GM06990 (cell line): ENCODE data around the gene PRSS22.

ENCODE experiments used
- DNase-seq: peaks from one replicate; pipeline ENCODE4 v3.0.0-alpha.2; 2011; ENCODE audit not compliant: insufficient read length; ENCODE audit errors: extremely low read depth
- H3K27me3 ChIP-seq: replicated peaks from 2 replicates; pipeline ENCODE4 v1.6.0; 2011; ENCODE audit warnings: low read length; ENCODE audit not compliant: control insufficient read depth, insufficient read depth
- H3K36me3 ChIP-seq: 2 replicates; pipeline ENCODE4 v1.5.1; 2011; ENCODE audit warnings: low read length; ENCODE audit not compliant: control insufficient read depth, insufficient read depth
- H3K4me3 ChIP-seq: replicated peaks from 2 replicates; pipeline ENCODE4 v1.5.1; 2011; ENCODE audit warnings: low read depth, mild to moderate bottlenecking, control low read depth, low read length
- TF ChIP-seq, protein P1 (sequence below): IDR thresholded peaks from 2 replicates; pipeline ENCODE4 v1.5.1; 2011; ENCODE audit warnings: low read length, control low read depth, mild to moderate bottlenecking, inconsistent platforms; ENCODE audit not compliant: insufficient read depth, poor library complexity, severe bottlenecking

Gene PRSS22

DNA sequence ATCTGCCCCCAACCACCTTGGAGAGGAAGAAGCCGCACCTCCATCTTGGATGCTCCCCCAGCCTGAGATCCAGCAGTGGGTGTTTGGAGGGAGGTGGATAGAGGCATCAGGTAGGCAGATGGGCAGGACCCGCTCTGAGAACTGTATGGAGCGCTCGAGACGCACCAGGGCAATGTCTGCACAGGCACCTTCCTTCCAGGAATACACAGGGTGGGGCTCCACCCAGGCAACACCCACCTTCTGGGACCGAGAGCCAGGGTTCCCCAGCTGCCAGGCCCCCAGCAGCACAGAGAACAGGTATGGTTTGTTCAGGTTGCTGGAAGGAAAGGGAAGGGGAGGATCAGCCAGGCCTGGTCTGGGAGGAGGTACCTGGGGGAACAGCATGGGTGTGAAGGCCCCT is 2.4 kb downstream of the PRSS22 start:
- no peak for DNase-seq
- no peaks in the 10 kb centered on the region for H3K36me3 ChIP-seq
- TF ChIP-seq, protein P1, sequence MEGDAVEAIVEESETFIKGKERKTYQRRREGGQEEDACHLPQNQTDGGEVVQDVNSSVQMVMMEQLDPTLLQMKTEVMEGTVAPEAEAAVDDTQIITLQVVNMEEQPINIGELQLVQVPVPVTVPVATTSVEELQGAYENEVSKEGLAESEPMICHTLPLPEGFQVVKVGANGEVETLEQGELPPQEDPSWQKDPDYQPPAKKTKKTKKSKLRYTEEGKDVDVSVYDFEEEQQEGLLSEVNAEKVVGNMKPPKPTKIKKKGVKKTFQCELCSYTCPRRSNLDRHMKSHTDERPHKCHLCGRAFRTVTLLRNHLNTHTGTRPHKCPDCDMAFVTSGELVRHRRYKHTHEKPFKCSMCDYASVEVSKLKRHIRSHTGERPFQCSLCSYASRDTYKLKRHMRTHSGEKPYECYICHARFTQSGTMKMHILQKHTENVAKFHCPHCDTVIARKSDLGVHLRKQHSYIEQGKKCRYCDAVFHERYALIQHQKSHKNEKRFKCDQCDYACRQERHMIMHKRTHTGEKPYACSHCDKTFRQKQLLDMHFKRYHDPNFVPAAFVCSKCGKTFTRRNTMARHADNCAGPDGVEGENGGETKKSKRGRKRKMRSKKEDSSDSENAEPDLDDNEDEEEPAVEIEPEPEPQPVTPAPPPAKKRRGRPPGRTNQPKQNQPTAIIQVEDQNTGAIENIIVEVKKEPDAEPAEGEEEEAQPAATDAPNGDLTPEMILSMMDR, result no peak
- no peaks in the 10 kb centered on the region for H3K27me3 ChIP-seq
- H3K4me3 ChIP-seq, result no peak overlapping the region

DNA sequence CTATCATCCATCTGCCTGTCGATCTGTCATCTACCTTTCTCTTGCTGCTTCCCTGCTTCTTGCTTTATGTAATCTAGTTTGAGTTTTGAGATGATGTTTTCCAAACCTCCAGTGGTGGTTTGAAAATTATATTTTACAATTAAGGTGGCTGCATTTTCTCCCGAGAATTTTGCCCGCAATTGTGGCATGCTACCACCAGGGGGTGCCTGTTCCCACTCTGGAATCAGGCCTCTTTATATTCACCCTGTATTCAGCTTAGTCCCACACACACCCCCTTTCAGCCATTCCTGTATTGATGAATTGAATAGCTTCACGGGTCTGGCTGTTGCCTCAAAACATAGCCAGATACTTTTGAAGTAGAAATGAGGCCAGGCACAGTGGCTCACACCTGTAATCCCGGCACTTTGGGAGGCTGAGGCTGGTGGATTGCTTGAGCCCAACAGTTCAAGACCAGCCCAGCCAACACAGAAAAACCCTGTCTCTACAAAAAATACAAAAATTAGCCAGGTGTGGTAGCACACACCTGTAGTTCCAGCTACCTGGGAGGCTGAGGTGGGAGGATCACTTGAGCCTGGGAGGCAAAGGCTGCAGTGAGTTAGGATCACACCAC is 3.2 kb downstream of the PRSS22 start:
- no peak for DNase-seq
- no peaks in the 10 kb centered on the region for H3K36me3 ChIP-seq
- TF ChIP-seq, protein P1, result peak; percentile 43
- no peaks in the 10 kb centered on the region for H3K27me3 ChIP-seq
- H3K4me3 ChIP-seq, result no peak overlapping the region

GRCh38 chr16:2853531-2854073 is 4.4 kb downstream of the PRSS22 start:
- no peaks in the 10 kb centered on the region for H3K27me3 ChIP-seq
- H3K36me3 ChIP-seq, result no peaks in the 10 kb centered on the region
- H3K4me3 ChIP-seq, result no peak overlapping the region
- no peak for DNase-seq
- TF ChIP-seq, protein P1, result no peak

DNA sequence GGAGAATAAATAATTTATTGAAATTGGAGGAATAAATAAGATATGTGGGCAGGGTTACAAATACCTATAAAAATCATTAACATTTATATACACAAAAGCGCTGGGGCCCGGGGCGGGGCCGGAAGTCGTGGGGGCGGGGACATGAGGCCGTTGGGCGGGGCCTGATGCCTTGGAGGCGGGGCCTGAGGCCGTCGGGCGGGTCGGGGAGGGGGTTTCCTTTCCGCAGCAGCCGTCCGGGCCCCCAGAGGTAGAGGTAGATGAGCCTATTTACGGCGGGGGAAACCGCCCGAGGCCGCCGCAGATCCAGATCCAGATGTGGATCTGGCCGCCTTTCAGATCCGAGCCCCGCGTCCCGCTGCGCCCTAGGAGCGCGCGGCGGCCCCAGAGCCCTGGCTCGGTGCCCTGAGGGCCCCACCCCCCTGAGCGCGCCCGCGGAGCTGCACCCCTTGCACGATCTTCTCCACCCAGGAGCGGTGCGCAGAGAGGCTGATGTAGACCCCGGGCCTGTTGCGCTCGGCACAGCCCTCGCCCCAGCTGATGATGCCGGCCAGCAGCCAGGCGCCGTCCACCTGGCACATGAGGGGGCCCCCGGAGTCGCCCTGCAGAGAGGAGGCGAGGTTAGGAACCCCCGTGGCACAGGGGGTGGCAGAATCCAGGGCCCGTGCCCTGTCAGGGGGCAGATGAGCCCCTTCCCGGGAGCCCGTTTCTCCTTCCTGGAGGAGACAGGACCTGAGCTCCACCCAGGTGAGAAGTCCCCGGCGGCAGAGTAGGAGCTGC is 5.1 kb downstream of the PRSS22 start:
- Histone ChIP-seq H3K36me3 (no peaks in the 10 kb centered on the region), H3K27me3 (no peaks in the 10 kb centered on the region), H3K4me3 (no peak overlapping the region)
- DNase-seq, result no peak
- TF ChIP-seq, protein P1, result no peak

DNA sequence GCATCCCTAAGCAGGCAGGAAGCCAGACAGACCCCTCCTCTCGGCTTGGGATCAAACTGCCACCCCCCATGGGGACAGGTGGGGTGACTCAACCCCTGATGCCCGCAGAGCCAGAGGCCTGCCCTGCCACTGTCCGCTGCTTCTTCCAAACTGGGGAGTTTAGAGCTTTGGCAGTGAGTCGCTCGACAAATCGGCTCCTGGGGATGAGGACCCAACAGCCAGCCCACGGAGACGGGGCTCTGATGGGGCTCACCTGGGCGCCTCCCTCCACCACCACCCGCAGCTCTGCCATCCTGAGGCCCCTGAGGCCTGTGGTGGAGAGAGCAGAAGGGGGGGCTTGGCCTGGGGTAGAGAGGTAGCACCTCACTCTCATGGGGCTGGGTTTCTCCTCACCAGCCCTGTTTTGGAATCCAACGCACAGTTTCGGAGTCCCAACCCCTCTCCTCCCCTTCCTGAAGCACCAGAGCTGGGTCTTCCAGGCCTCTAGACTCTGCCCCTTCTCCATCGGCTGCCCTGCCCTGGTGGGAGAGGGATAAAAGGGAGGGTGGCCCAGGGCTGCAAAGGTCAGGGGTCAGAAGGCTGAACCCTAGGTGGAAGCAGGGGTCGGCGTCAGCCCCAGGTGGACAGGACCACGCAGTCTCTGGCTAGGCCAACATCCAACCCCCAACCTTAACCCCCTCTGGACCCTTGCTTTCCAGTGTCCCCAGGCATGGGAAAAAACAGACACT is 5.8 kb downstream of the PRSS22 start:
- DNase-seq, result no peak
- Histone ChIP-seq H3K4me3 (no peak overlapping the region), H3K36me3 (no peaks in the 10 kb centered on the region), H3K27me3 (no peaks in the 10 kb centered on the region)
- TF ChIP-seq, protein P1, result no peak
